Naive thymus-derived CD8-positive, alpha-beta T cell (primary cell): Measurements from ENCODE around the gene TBC1D9B. TPM values are rescaled to one million over a fixed set of nuclear protein-coding genes. Genes with fewer than 3 reads are reported as not detected.
"Not testable (repeated sequence)": the region's sequence is repeated elsewhere in the genome, so short reads cannot be mapped to it uniquely, and the experiment has no call there.

Experiments used
- ATAC-seq, 2 donors: fragments of 150-1000 bp; cut with Tn5 transposase in 1 of 2; sonication (Bioruptor Pico), chemical (Tn5 transposase) in 1 of 2; 1 replicate in 1 of 2; 2 replicates in 1 of 2; pipeline ENCODE4 v1.10.0; 2021; ENCODE audit warnings: mild to moderate bottlenecking in 2 of 2, moderate library complexity in 2 of 2
- POLR2A ChIA-PET: fragments of 350-600 bp; sonication (Branson Sonifier 250); formaldehyde crosslinking; loops from one replicate; lab custom pipeline; 2021; ENCODE audit warnings: antibody characterized with exemption; lab: Charles Lee
- DNase-seq, 10 donors: peaks; one replicate each; pipeline versions ENCODE4 v3.0.0 to v3.0.0-alpha.2; 2020 to 2022
- H3K27ac Mint-ChIP-seq, 10 donors: one replicate each; pipeline ENCODE4 v1.8.0; 2020 to 2022; ENCODE audit warnings: mild to moderate bottlenecking in 10 of 10, mixed read lengths in 10 of 10, moderate library complexity in 4 of 10, inconsistent platforms in 1 of 10
- H3K27me3 Mint-ChIP-seq, 5 donors: one replicate each; pipeline ENCODE4 v1.8.0; 2021 to 2022; ENCODE audit warnings: mixed read lengths in 5 of 5
- H3K36me3 Mint-ChIP-seq, 3 donors: one replicate each; pipeline ENCODE4 v1.8.0; 2020 to 2022; ENCODE audit warnings: mixed read lengths in 3 of 3, mild to moderate bottlenecking in 2 of 3, inconsistent platforms in 1 of 3
- H3K4me1 Mint-ChIP-seq, 4 donors: one replicate each; pipeline ENCODE4 v1.8.0; 2021 to 2022; ENCODE audit warnings: mixed read lengths in 4 of 4
- H3K4me3 Mint-ChIP-seq, 10 donors: one replicate each; pipeline ENCODE4 v1.8.0; 2020 to 2022; ENCODE audit warnings: mild to moderate bottlenecking in 10 of 10, mixed read lengths in 10 of 10, moderate library complexity in 6 of 10, inconsistent platforms in 1 of 10
- H3K9me3 Mint-ChIP-seq, 9 donors: one replicate each; pipeline ENCODE4 v1.8.0; 2020 to 2022; ENCODE audit warnings: mixed read lengths in 9 of 9, mild to moderate bottlenecking in 3 of 9, inconsistent platforms in 1 of 9, moderate library complexity in 1 of 9
- polyA plus RNA-seq, 3 donors: library from polyadenylated mRNA; unstranded; fragments of 300-500 nt; fragmentation: Illumina TruSeq; gene quantifications; one replicate each; pipeline ENCODE4 v1.2.3, GENCODE V29; 2021
- total RNA-seq, 8 experiments: library from RNA in 2 of 8; stranded (reverse) in 2 of 8; gene quantifications; one replicate each; pipeline ENCODE4 v1.2.3 and lab custom pipeline; 2021 to 2026

Gene TBC1D9B
- total and polyA plus RNA-seq, 5 experiments from 2014 or later, result 11.0 to 89.2 (median 40.6) TPM

GRCh38 chr5:179837076-179838011 is 70.4 kb downstream of the TBC1D9B start:
- POLR2A ChIA-PET, result interaction anchor here (0.7 to 3.0 kb wide), 7 partner anchors 13 to 231 kb away, joined by 3 to 13 read pairs (median 3); partner anchors contain the start of genes MRNIP and SQSTM1
- peaks cover 12 to 83% (median 22%) of the 10 kb centered on the region in 3 donors for H3K36me3 Mint-ChIP-seq
- H3K4me3 Mint-ChIP-seq, result peak overlapping the region in 4 of 10 donors; percentile 30 to 55 (median 48)

DNA sequence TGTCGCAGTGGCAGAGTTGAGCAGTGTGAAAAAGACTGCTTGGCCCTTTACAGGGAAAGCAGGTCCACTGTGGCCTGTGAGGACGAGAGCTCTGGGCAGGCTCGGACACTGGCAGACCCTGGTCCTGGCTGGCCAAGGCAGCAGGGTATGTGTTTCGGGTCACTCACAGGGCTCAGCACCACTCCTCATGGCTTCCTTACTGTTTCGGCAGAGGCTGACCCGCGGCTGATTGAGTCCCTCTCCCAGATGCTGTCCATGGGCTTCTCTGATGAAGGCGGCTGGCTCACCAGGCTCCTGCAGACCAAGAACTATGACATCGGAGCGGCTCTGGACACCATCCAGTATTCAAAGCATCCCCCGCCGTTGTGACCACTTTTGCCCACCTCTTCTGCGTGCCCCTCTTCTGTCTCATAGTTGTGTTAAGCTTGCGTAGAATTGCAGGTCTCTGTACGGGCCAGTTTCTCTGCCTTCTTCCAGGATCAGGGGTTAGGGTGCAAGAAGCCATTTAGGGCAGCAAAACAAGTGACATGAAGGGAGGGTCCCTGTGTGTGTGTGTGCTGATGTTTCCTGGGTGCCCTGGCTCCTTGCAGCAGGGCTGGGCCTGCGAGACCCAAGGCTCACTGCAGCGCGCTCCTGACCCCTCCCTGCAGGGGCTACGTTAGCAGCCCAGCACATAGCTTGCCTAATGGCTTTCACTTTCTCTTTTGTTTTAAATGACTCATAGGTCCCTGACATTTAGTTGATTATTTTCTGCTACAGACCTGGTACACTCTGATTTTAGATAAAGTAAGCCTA is 71.3 kb downstream of the TBC1D9B start:
- H3K9me3 Mint-ChIP-seq, result no peaks in the 10 kb centered on the region
- H3K4me3 Mint-ChIP-seq, result peak overlapping the region in 9 of 10 donors; percentile 22 to 61 (median 46)
- peaks cover 12 to 86% (median 22%) of the 10 kb centered on the region in 3 donors for H3K36me3 Mint-ChIP-seq
- peak overlapping the region; percentile 79 to 96 (median 90) for H3K27ac Mint-ChIP-seq
- DNase-seq (peak; percentile 38 to 78 (median 49)), ATAC-seq (peak; percentile 86 to 92)
- POLR2A ChIA-PET, result interaction anchor here (0.5 to 3.0 kb wide), 7 partner anchors 14 to 230 kb away, joined by 3 to 13 read pairs (median 4); partner anchors contain the start of genes MRNIP and SQSTM1
- H3K4me1 Mint-ChIP-seq, result peaks cover 15 to 23% (median 20%) of the 10 kb centered on the region in 4 donors
- no peaks in the 10 kb centered on the region for H3K27me3 Mint-ChIP-seq

More at GRCh38 chr5:179837076-179838011, 70.4 kb downstream of the TBC1D9B start:
- DNase-seq (no peak), ATAC-seq (no peak)
- Mint-ChIP-seq H3K27me3 (no peaks in the 10 kb centered on the region), H3K4me1 (peaks cover 15 to 23% (median 20%) of the 10 kb centered on the region in 4 donors), H3K27ac (peak overlapping the region; percentile 79 to 96 (median 90)), H3K9me3 (no peaks in the 10 kb centered on the region)

DNA sequence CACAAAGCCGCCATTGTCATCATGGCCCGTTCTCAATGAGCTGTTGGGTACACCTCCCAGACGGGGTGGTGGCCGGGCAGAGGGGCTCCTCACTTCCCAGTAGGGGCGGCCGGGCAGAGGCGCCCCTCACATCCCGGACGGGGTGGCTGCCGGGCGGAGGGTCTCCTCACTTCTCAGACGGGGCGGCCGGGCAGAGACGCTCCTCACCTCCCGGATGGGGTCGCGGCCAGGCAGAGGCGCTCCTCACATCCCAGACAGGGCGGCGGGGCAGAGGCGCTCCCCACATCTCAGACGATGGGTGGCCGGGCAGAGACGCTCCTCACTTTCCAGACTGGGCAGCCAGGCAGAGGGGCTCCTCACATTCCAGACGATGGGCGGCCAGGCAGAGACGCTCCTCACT is 72.8 kb downstream of the TBC1D9B start:
- not testable (repeated sequence) for H3K27me3 Mint-ChIP-seq, ATAC-seq, H3K4me3 Mint-ChIP-seq, H3K27ac Mint-ChIP-seq, H3K9me3 Mint-ChIP-seq, DNase-seq
- H3K36me3 Mint-ChIP-seq, result peaks cover 12 to 86% (median 22%) of the 10 kb centered on the region in 3 donors
- peaks cover 15 to 23% (median 20%) of the 10 kb centered on the region in 4 donors for H3K4me1 Mint-ChIP-seq
- POLR2A ChIA-PET, result interaction anchor here (0.6 to 0.7 kb wide), 2 partner anchors 23 to 218 kb away, joined by 3 to 4 read pairs; no protein-coding TSS in a partner anchor

DNA sequence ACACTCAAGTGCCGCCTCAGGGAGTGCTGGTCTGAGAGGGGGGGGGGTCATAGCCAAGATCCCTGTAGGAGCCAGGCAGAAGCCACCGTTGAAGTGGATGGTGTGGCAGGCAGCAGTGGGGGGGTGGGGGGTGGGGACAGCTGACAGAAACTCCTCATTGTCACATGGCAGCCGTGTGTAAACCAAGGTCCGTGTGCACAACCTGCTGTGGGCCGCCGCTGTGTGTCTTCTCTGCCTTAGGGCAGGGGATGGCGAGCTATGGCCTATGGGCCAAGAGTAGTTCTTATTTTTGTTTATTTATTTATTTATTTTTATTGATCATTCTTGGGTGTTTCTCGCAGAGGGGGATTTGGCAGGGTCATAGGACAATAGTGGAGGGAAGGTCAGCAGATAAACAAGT is 73.6 kb downstream of the TBC1D9B start:
- Mint-ChIP-seq H3K36me3 (peaks cover 12 to 90% (median 22%) of the 10 kb centered on the region in 3 donors), H3K4me3 (no peak overlapping the region), H3K27ac (peak overlapping the region in 4 of 10 donors; percentile 46 to 68 (median 50)), H3K9me3 (no peaks in the 10 kb centered on the region), H3K4me1 (peaks cover 15 to 23% (median 20%) of the 10 kb centered on the region in 4 donors), H3K27me3 (no peaks in the 10 kb centered on the region)
- ATAC-seq (no peak), DNase-seq (no peak)
- POLR2A ChIA-PET, result interaction anchor here (0.6 kb wide), 1 partner anchor 23 kb away, joined by 4 read pairs; no protein-coding TSS in a partner anchor

DNA sequence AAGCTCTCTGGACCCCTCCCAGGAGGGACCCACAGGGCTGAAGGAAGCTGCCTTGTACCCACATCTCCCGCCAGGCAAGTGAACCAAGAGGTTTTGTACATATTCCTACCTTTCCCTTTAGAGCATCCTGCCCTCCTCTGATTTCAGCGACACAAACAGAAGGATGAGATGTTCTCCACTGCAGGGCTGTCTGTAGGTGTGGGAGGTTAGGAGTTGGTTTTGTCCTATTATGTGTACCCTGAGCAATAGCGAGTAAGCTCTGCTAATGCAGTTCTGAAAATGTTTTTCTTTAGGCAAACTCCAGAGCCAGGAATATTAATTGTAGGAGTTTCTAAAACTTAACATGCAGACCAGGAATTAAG is 74.0 kb downstream of the TBC1D9B start:
- DNase-seq, result no peak
- Mint-ChIP-seq H3K4me3 (no peak overlapping the region), H3K36me3 (peaks cover 12 to 92% (median 25%) of the 10 kb centered on the region in 3 donors), H3K27ac (peak overlapping the region in 7 of 10 donors; percentile 11 to 84 (median 48)), H3K27me3 (no peaks in the 10 kb centered on the region), H3K9me3 (no peaks in the 10 kb centered on the region), H3K4me1 (peaks cover 17 to 23% (median 20%) of the 10 kb centered on the region in 4 donors)
- ATAC-seq, result no peak
- POLR2A ChIA-PET, result interaction anchor here (1.2 kb wide), 1 partner anchor 154 kb away, joined by 3 read pairs; no protein-coding TSS in a partner anchor

GRCh38 chr5:179833056-179833708 is 74.5 kb downstream of the TBC1D9B start:
- peak overlapping the region in 7 of 10 donors; percentile 11 to 84 (median 48) for H3K27ac Mint-ChIP-seq
- H3K4me3 Mint-ChIP-seq, result no peak overlapping the region
- no peak for ATAC-seq
- DNase-seq, result no peak
- peaks cover 12 to 92% (median 28%) of the 10 kb centered on the region in 3 donors for H3K36me3 Mint-ChIP-seq
- H3K27me3 Mint-ChIP-seq, result no peaks in the 10 kb centered on the region
- peaks cover 17 to 23% (median 21%) of the 10 kb centered on the region in 4 donors for H3K4me1 Mint-ChIP-seq
- H3K9me3 Mint-ChIP-seq, result no peaks in the 10 kb centered on the region
- POLR2A ChIA-PET, result interaction anchor here (1.2 to 1.7 kb wide), 2 partner anchors 31 to 154 kb away, joined by 3 to 5 read pairs; no protein-coding TSS in a partner anchor

- Mint-ChIP-seq H3K4me3 (no peak overlapping the region), H3K9me3 (no peaks in the 10 kb centered on the region), H3K36me3 (peaks cover 12 to 92% (median 28%) of the 10 kb centered on the region in 3 donors), H3K27ac (peak overlapping the region in 6 of 10 donors; percentile 5 to 80 (median 41)), H3K4me1 (peaks cover 20 to 29% (median 25%) of the 10 kb centered on the region in 4 donors), H3K27me3 (no peaks in the 10 kb centered on the region)
- DNase-seq (no peak), ATAC-seq (no peak)
- POLR2A ChIA-PET, result interaction anchor here (1.2 to 1.7 kb wide), 2 partner anchors 30 to 153 kb away, joined by 3 to 5 read pairs; no protein-coding TSS in a partner anchor
Measured at GRCh38 chr5:179832039-179832745, 75.5 kb downstream of the TBC1D9B start.

GRCh38 chr5:179830818-179831468 is 76.8 kb downstream of the TBC1D9B start:
- H3K9me3 Mint-ChIP-seq, result no peaks in the 10 kb centered on the region
- H3K27me3 Mint-ChIP-seq, result no peaks in the 10 kb centered on the region
- no peak for DNase-seq
- peak overlapping the region in 6 of 10 donors; percentile 19 to 78 (median 44) for H3K27ac Mint-ChIP-seq
- no peak for ATAC-seq
- POLR2A ChIA-PET, result interaction anchor here (1.0 kb wide), 1 partner anchor 9 kb away, joined by 3 read pairs; no protein-coding TSS in a partner anchor
- H3K4me1 Mint-ChIP-seq, result peaks cover 10 to 20% (median 16%) of the 10 kb centered on the region in 4 donors
- peaks cover 7 to 92% (median 20%) of the 10 kb centered on the region in 3 donors for H3K36me3 Mint-ChIP-seq
- no peak overlapping the region for H3K4me3 Mint-ChIP-seq

- DNase-seq (no peak), ATAC-seq (no peak)
- Mint-ChIP-seq H3K4me1 (peaks cover 7 to 21% (median 16%) of the 10 kb centered on the region in 4 donors), H3K27me3 (no peaks in the 10 kb centered on the region), H3K9me3 (no peaks in the 10 kb centered on the region), H3K27ac (peak overlapping the region in 7 of 10 donors; percentile 45 to 93 (median 82)), H3K36me3 (peaks cover 5 to 92% (median 19%) of the 10 kb centered on the region in 3 donors), H3K4me3 (no peak overlapping the region)
- POLR2A ChIA-PET, result interaction anchor here (1.6 kb wide), 1 partner anchor 11 kb away, joined by 4 read pairs; no protein-coding TSS in a partner anchor
Measured at GRCh38 chr5:179829732-179830435, 77.8 kb downstream of the TBC1D9B start.
